ENCODE data around the gene PLEK. TPM values are rescaled to one million over a fixed set of nuclear protein-coding genes. Genes with fewer than 3 reads are reported as not detected.

Gene PLEK
- total RNA-seq, 1 experiment from 2014 or later = 0.13 TPM

DNA sequence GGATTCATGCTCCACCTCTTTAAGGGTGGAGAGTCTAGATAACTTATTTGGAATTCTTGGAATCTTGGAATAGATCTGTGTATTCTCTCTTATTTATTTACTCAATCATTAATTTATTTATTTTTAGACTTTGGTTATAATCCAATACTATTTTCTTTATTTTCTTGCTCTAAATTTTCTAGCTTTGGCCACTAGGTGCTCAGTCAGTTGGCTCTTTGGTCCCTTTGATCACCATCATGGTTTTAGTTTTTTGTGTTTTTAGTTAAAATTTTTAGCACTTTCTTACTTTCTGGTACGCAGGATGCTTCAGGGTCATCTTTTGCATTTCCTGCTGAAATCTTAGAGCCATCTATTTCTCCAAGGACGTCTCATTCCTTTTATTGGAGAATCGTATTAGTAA, 5.2 kb upstream of the PLEK start:
- CTCF ChIA-PET = no interaction called here
- in situ Hi-C loops (cut with HindIII; ENCODE audit: low pct_unique_long_range_greater_than_20kb, low sequenced_read_pairs) = no loop called here

DNA sequence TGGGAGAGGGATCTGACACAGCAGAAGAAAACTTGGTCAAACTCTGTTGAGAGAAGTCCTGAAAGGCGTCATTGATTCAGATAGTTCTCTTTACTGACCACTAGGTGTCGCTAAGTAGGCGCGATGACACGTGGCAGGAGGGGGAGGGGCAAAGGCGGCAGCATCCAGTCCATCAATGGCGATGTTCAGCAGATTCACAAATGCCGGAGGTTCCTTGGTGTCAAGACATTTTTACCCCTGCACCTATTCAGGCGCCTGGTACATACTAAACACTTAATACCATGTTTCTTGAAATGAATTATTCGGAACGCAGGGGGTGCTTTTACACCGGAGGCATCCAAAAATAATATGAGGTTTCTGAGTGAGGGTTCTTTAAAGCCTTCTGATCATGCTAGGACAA, 3.0 kb upstream of the PLEK start:
- TF ChIP-seq SIN3A (IDR thresholded peaks at IDR 0.05; ENCODE audit: borderline replicate concordance, insufficient read depth, low read depth, low read length) = no peak
- TF ChIP-seq TCF7L2 (IDR thresholded peaks at IDR 0.05; ENCODE audit: low read depth, low read length) = no peak
- peak; percentile 86 for TF ChIP-seq CTCF (IDR thresholded peaks at IDR 0.05)
- ATAC-seq (peak; percentile 89), DNase-seq (ENCODE audit: low read depth, low spot score) (peak; percentile 24)
- in situ Hi-C loops (cut with HindIII; ENCODE audit: low pct_unique_long_range_greater_than_20kb, low sequenced_read_pairs) = no loop called here
- H3K4me1 ChIP-seq (ENCODE audit: control insufficient read depth, insufficient read depth, low read length) = no peaks in the 10 kb centered on the region
- no peak overlapping the region for H3K27ac ChIP-seq (ENCODE audit: low read length)
- intact Hi-C loops (cut with micrococcal nuclease; ENCODE audit: unreplicated experiment) = loop anchor here (2.0 kb wide), 1 partner anchor 77 kb away; no protein-coding TSS in a partner anchor
- no TSS peak for BruUV-seq (replicated peaks)
- POLR2A ChIA-PET = no interaction called here
- H3K36me3 ChIP-seq (ENCODE audit: control insufficient read depth, insufficient read depth, low read length) = no peaks in the 10 kb centered on the region
- no peaks in the 10 kb centered on the region; the same call in 1 of the 2 replicates for H3K27me3 ChIP-seq (ENCODE audit: control insufficient read depth, insufficient read depth, low read length)
- no peaks in the 10 kb centered on the region for H3K9me3 ChIP-seq (ENCODE audit: control insufficient read depth, insufficient read depth, low read depth, low read length)
- CTCF ChIA-PET = no interaction called here
- H3K4me3 ChIP-seq (ENCODE audit: low read depth in 2 of 2, low read length in 2 of 2) = no peak overlapping the region

More for the DNA sequence above, 5.2 kb upstream of the PLEK start:
- DNase-seq (ENCODE audit: low read depth, low spot score) (no peak), ATAC-seq (no peak)
- no peaks in the 10 kb centered on the region for H3K36me3 ChIP-seq (ENCODE audit: control insufficient read depth, insufficient read depth, low read length)
- H3K9me3 ChIP-seq (ENCODE audit: control insufficient read depth, insufficient read depth, low read depth, low read length) = no peaks in the 10 kb centered on the region
- BruUV-seq (replicated peaks) = no TSS peak
- no peak for TF ChIP-seq SIN3A (IDR thresholded peaks at IDR 0.05; ENCODE audit: borderline replicate concordance, insufficient read depth, low read depth, low read length)
- TF ChIP-seq TCF7L2 (IDR thresholded peaks at IDR 0.05; ENCODE audit: low read depth, low read length) = no peak
- TF ChIP-seq POLR2AphosphoS5 (IDR thresholded peaks at IDR 0.05; ENCODE audit: low read depth, low read length) = no peak
- TF ChIP-seq, protein P1, sequence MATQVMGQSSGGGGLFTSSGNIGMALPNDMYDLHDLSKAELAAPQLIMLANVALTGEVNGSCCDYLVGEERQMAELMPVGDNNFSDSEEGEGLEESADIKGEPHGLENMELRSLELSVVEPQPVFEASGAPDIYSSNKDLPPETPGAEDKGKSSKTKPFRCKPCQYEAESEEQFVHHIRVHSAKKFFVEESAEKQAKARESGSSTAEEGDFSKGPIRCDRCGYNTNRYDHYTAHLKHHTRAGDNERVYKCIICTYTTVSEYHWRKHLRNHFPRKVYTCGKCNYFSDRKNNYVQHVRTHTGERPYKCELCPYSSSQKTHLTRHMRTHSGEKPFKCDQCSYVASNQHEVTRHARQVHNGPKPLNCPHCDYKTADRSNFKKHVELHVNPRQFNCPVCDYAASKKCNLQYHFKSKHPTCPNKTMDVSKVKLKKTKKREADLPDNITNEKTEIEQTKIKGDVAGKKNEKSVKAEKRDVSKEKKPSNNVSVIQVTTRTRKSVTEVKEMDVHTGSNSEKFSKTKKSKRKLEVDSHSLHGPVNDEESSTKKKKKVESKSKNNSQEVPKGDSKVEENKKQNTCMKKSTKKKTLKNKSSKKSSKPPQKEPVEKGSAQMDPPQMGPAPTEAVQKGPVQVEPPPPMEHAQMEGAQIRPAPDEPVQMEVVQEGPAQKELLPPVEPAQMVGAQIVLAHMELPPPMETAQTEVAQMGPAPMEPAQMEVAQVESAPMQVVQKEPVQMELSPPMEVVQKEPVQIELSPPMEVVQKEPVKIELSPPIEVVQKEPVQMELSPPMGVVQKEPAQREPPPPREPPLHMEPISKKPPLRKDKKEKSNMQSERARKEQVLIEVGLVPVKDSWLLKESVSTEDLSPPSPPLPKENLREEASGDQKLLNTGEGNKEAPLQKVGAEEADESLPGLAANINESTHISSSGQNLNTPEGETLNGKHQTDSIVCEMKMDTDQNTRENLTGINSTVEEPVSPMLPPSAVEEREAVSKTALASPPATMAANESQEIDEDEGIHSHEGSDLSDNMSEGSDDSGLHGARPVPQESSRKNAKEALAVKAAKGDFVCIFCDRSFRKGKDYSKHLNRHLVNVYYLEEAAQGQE (IDR thresholded peaks at IDR 0.05; ENCODE audit: insufficient read depth in 1 of 2, low read depth in 2 of 2, low read length in 1 of 2) = no peak
- peak; percentile 8; the same call in 1 of the 2 replicates for TF ChIP-seq CTCF (IDR thresholded peaks at IDR 0.05)
- no peaks in the 10 kb centered on the region for H3K4me1 ChIP-seq (ENCODE audit: control insufficient read depth, insufficient read depth, low read length)
- no peaks in the 10 kb centered on the region; the same call in 1 of the 2 replicates for H3K27me3 ChIP-seq (ENCODE audit: control insufficient read depth, insufficient read depth, low read length)
- no peak overlapping the region for H3K4me3 ChIP-seq (ENCODE audit: low read depth in 2 of 2, low read length in 2 of 2)
- intact Hi-C loops (cut with micrococcal nuclease; ENCODE audit: unreplicated experiment) = no loop called here
- POLR2A ChIA-PET = no interaction called here
- no peak overlapping the region for H3K27ac ChIP-seq (ENCODE audit: low read length)
